ENCODE data around the gene MYO3B. TPM values are rescaled to one million over a fixed set of nuclear protein-coding genes. Genes with fewer than 3 reads are reported as not detected.

MYO3B gene, protein sequence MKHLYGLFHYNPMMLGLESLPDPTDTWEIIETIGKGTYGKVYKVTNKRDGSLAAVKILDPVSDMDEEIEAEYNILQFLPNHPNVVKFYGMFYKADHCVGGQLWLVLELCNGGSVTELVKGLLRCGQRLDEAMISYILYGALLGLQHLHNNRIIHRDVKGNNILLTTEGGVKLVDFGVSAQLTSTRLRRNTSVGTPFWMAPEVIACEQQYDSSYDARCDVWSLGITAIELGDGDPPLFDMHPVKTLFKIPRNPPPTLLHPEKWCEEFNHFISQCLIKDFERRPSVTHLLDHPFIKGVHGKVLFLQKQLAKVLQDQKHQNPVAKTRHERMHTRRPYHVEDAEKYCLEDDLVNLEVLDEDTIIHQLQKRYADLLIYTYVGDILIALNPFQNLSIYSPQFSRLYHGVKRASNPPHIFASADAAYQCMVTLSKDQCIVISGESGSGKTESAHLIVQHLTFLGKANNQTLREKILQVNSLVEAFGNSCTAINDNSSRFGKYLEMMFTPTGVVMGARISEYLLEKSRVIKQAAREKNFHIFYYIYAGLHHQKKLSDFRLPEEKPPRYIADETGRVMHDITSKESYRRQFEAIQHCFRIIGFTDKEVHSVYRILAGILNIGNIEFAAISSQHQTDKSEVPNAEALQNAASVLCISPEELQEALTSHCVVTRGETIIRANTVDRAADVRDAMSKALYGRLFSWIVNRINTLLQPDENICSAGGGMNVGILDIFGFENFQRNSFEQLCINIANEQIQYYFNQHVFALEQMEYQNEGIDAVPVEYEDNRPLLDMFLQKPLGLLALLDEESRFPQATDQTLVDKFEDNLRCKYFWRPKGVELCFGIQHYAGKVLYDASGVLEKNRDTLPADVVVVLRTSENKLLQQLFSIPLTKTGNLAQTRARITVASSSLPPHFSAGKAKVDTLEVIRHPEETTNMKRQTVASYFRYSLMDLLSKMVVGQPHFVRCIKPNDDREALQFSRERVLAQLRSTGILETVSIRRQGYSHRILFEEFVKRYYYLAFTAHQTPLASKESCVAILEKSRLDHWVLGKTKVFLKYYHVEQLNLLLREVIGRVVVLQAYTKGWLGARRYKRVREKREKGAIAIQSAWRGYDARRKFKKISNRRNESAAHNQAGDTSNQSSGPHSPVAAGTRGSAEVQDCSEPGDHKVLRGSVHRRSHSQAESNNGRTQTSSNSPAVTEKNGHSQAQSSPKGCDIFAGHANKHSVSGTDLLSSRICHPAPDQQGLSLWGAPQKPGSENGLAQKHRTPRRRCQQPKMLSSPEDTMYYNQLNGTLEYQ (N-terminal part only)
- total RNA-seq = under 1 TPM; under 0.01 to 0.34 TPM

DNA sequence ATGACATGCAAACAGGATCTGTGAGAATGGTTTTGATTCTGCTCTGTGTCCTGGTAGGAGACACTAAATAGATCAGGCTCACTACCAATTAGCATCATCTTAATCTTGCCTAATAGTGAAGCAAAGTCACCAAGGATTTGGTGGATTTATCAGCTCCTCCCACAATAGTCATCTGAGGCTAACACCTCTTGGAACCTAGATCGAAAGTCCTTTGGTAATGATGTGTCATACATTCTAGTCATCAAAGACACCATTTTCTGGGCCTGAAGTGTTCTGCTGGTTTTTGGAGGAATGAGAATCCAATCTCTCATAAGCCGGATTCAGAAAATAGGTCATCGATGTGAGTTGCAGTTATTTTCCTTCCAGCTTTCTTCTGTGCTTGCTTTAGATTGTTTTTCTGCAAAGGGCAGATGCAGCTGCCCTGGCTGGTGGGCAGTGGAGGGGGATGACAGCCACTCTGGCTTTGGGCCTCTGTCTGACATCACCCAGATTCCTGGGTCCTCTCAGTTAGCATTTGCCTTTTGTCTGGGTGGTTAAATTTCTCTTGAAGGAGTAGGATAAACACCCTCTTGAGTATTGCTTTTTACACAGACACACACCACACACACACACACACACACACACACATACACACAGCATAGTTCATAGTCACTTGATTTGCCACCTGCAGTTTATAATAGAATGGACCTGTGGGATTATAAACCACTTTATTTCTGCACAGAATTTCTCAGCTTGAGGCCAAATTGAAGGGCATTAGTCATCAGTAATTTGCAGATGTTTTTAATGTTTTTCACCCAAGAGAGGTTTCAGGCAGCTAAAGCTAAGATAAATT, at the start of gene MYO3B:
Gene MYO3B, plus strand, starts transcription at position 198 of the 832 bp plus-strand sequence. Its CDS starts 141 bp downstream, at position 339.

Small RNA genes within 50 kb of the gene (small RNA-seq; reads per million reads assigned to genes)
- 0 reads per million in 2 donors for gene RF02271

All from melanocyte of skin (primary cell).